K562 (cell line): ENCODE results near the gene MMEL1. TPM values are rescaled to one million over a fixed set of nuclear protein-coding genes. Genes with fewer than 3 reads are reported as not detected.

ENCODE experiments used
- DACH1 ChIP-seq: fragments of 450-650 bp; IDR thresholded peaks from 2 replicates; pipeline ENCODE4 v1.6.1; 2018; ENCODE audit not compliant: partially characterized antibody
- ELF1 ChIP-seq: fragments of 200-800 bp; sonication (Bioruptor generic); IDR thresholded peaks from 2 replicates; pipeline ENCODE4 v1.6.1; 2016; ENCODE audit warnings: missing genetic modification characterization, missing compliant biosample characterization
- ERF ChIP-seq: fragments of 450-650 bp; formaldehyde crosslinking; IDR thresholded peaks from 2 replicates; pipeline ENCODE4 v1.4.0; 2020; ENCODE audit warnings: mild to moderate bottlenecking, mixed read lengths
- ID3 ChIP-seq, 2 experiments: fragments of 250-450 bp in 1 of 2; fragments of 450-650 bp in 1 of 2; sonication (Bioruptor Pico) in 1 of 2; IDR thresholded peaks; 2 replicates each; pipeline versions ENCODE4 v1.6.1 to v1.8.0; 2016 to 2021; ENCODE audit warnings: mild to moderate bottlenecking in 2 of 2, moderate library complexity in 2 of 2, missing compliant biosample characterization in 1 of 2, missing genetic modification characterization in 1 of 2
- RAD51 ChIP-seq: fragments of 450-650 bp; IDR thresholded peaks from 2 replicates; pipeline ENCODE4 v1.7.1; 2016; ENCODE audit warnings: low read depth, mild to moderate bottlenecking, borderline replicate concordance
- RBFOX2 ChIP-seq: fragments of 200-400 bp; formaldehyde crosslinking; IDR thresholded peaks from 2 replicates; pipeline ENCODE4 v1.6.1; 2017; ENCODE audit warnings: low read depth, mild to moderate bottlenecking, low read length, moderate library complexity
- RBM14 ChIP-seq: fragments of 200-400 bp; formaldehyde crosslinking; IDR thresholded peaks from 2 replicates; pipeline ENCODE4 v1.6.1; 2018; ENCODE audit warnings: low read depth, mild to moderate bottlenecking, low read length, moderate library complexity, borderline replicate concordance; ENCODE audit not compliant: insufficient read depth
- ZBTB17 ChIP-seq: fragments of 450-650 bp; formaldehyde crosslinking; IDR thresholded peaks from 2 replicates; pipeline ENCODE4 v1.4.0; 2020; ENCODE audit warnings: mild to moderate bottlenecking
- ZBTB7A ChIP-seq: IDR thresholded peaks from 2 replicates; pipeline ENCODE4 v1.6.1; 2011; ENCODE audit warnings: low read depth, mild to moderate bottlenecking, low read length, moderate library complexity, borderline replicate concordance; ENCODE audit not compliant: control insufficient read depth
- ZNF518B ChIP-seq: fragments of 250-450 bp; sonication (Bioruptor Pico); IDR thresholded peaks from 2 replicates; pipeline ENCODE4 v1.5.0; 2021; ENCODE audit warnings: mild to moderate bottlenecking, moderate library complexity
- ZNF592 ChIP-seq: fragments of 450-650 bp; IDR thresholded peaks from 2 replicates; pipeline ENCODE4 v1.6.1; 2017; ENCODE audit warnings: antibody characterized with exemption, mild to moderate bottlenecking
- polyA plus RNA-seq, 8 experiments: library from polyadenylated mRNA; depleted of rRNA in 4 of 8; stranded (reverse) in 5 of 8; unstranded in 3 of 8; fragments of >200 nt; fragmentation: Nextera tagmentation in 2 of 8; fragmentation: Illumina TruSeq in 1 of 8; extraction: Ambion mirVana in 2 of 8; extraction: Trizol in 1 of 8; gene quantifications; 2 replicates each; pipeline versions ENCODE4 v1.2.1 to v1.2.3, GENCODE V29; 2011 to 2014; ENCODE audit warnings: inconsistent platforms in 1 of 8, missing spikeins in 1 of 8
- total RNA-seq, 7 experiments: library from RNA; depleted of rRNA in 6 of 7; stranded (reverse); fragments of >200 nt in 6 of 7; fragmentation: Illumina TruSeq in 2 of 7; extraction: Trizol in 2 of 7; gene quantifications; 2 replicates each; pipeline versions ENCODE4 v1.2.1 to v1.2.3, GENCODE V29; 2011 to 2021; ENCODE audit warnings: low replicate concordance in 1 of 7
- TF ChIP-seq, protein P1 (sequence below): fragments of 200-800 bp; sonication (Bioruptor generic); IDR thresholded peaks from 2 replicates; pipeline ENCODE4 v1.6.1; 2016; ENCODE audit warnings: missing genetic modification characterization, missing compliant biosample characterization

Gene MMEL1
- total and polyA plus RNA-seq, 9 of the 15 experiments (the other 6 are each of a cell fraction or from before 2014, with no cell fraction given): not detected

DNA sequence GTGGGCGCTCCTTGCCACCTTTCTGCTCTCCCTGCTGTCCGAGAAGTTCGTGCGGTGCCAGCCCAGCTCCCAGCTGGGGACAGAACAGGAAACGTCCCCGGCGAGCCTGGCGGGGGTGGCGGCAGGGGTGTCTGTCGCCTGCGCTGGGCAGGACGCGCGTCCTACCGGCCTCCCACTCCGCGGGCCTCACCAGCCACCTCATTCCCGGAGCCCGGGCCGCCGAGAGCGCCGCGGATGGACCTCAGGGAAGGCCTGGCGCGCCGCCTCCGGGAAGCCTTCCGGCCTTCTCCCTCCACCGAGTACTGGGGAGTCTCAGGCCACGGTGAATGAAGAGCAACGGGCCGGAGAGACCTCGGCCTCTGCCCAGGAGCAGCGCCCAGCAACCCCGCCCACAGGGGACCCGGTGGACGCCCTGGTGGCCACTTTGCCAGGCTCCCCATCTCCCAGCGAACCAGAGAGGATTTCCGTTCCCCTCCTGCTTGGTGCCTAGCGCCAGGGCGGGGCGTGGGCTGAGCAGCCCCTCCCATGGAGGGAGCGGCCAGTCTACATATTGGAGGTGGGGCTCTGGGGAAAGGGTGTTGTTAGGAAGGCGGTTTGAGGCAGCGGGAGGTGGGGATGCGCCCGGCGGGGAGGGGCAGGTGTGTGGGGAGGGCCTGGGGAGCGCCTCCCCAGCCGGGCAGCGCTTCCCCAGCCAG is 86.2 kb downstream of the MMEL1 start (continued):
- TF ChIP-seq, protein P1, sequence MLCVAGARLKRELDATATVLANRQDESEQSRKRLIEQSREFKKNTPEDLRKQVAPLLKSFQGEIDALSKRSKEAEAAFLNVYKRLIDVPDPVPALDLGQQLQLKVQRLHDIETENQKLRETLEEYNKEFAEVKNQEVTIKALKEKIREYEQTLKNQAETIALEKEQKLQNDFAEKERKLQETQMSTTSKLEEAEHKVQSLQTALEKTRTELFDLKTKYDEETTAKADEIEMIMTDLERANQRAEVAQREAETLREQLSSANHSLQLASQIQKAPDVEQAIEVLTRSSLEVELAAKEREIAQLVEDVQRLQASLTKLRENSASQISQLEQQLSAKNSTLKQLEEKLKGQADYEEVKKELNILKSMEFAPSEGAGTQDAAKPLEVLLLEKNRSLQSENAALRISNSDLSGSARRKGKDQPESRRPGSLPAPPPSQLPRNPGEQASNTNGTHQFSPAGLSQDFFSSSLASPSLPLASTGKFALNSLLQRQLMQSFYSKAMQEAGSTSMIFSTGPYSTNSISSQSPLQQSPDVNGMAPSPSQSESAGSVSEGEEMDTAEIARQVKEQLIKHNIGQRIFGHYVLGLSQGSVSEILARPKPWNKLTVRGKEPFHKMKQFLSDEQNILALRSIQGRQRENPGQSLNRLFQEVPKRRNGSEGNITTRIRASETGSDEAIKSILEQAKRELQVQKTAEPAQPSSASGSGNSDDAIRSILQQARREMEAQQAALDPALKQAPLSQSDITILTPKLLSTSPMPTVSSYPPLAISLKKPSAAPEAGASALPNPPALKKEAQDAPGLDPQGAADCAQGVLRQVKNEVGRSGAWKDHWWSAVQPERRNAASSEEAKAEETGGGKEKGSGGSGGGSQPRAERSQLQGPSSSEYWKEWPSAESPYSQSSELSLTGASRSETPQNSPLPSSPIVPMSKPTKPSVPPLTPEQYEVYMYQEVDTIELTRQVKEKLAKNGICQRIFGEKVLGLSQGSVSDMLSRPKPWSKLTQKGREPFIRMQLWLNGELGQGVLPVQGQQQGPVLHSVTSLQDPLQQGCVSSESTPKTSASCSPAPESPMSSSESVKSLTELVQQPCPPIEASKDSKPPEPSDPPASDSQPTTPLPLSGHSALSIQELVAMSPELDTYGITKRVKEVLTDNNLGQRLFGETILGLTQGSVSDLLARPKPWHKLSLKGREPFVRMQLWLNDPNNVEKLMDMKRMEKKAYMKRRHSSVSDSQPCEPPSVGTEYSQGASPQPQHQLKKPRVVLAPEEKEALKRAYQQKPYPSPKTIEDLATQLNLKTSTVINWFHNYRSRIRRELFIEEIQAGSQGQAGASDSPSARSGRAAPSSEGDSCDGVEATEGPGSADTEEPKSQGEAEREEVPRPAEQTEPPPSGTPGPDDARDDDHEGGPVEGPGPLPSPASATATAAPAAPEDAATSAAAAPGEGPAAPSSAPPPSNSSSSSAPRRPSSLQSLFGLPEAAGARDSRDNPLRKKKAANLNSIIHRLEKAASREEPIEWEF: no peak
- TF ChIP-seq ELF1 (tag) (peak; percentile 68), ERF (peak; percentile 71; the same call in 1 of the 2 replicates), DACH1 (peak; percentile 52), ZBTB17 (CRISPR knock-in tag) (0 out of 2 replicates have a peak, but pooled peaks have one; percentile 50), ZNF592 (no peak; the same call in 1 of the 2 replicates), ZBTB7A (peak; percentile 72; the same call in 1 of the 2 replicates), ID3 (CRISPR knock-in tag; IDR thresholded peaks at IDR 0.05) (no peak), ID3 (tag; IDR thresholded peaks at IDR 0.05) (peak; percentile 80), ZNF518B (CRISPR knock-in tag) (no peak), RBM14 (0 out of 2 replicates have a peak, but pooled peaks have one; percentile 55), RAD51 (0 out of 2 replicates have a peak, but pooled peaks have one; percentile 7), RBFOX2 (peak; percentile 74)
